Measurements from ENCODE around the gene CACNA1G. TPM values are rescaled to one million over a fixed set of nuclear protein-coding genes. Genes with fewer than 3 reads are reported as not detected.

The CACNA1G gene
- total RNA-seq, 1 donor from 2014 or later, result not detected

DNA sequence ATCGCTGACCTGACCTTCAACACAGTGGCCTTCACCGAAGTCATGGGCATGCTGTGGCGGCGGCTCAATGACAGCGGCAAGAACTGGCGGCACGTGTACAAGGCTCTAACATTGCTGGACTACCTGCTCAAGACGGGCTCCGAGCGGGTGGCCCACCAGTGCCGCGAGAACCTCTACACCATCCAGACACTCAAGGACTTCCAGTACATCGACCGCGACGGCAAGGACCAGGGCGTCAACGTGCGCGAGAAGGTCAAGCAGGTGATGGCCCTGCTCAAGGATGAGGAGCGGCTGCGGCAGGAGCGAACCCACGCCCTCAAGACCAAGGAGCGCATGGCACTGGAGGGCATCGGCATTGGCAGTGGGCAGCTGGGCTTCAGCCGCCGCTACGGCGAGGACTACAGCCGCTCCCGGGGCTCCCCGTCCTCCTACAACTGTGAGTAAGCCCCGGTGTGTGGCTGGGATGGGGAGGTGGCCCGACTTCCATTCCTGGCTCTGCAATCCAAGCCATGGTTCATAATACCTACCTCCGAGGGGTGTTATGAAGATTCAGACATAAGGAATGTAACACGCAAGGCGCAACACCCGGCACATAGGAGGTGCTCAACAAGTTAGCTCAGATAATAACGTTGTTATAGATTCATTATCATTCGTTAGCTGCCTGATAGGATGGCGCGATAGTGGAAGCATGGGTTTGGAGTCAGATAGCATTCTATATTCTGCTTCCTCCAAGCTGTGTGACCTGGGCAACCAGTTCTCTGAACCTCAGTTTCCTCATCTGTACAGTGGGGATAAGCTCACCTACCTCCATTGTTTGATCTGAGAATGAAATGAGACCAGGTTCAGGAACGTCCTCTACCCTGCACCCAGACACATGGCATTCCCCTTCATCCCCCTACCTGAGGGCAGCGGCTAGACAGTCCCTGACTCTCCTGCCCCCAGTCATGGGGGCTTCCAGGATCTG lies 23.6 kb upstream of the CACNA1G start:
- no peak overlapping the region for H3K4me3 ChIP-seq (ENCODE audit: low read depth, low read length)
- no peak for DNase-seq (ENCODE audit: low read depth)
- TF ChIP-seq, protein P1, sequence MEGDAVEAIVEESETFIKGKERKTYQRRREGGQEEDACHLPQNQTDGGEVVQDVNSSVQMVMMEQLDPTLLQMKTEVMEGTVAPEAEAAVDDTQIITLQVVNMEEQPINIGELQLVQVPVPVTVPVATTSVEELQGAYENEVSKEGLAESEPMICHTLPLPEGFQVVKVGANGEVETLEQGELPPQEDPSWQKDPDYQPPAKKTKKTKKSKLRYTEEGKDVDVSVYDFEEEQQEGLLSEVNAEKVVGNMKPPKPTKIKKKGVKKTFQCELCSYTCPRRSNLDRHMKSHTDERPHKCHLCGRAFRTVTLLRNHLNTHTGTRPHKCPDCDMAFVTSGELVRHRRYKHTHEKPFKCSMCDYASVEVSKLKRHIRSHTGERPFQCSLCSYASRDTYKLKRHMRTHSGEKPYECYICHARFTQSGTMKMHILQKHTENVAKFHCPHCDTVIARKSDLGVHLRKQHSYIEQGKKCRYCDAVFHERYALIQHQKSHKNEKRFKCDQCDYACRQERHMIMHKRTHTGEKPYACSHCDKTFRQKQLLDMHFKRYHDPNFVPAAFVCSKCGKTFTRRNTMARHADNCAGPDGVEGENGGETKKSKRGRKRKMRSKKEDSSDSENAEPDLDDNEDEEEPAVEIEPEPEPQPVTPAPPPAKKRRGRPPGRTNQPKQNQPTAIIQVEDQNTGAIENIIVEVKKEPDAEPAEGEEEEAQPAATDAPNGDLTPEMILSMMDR (conservative IDR thresholded peaks at IDR 0.05; ENCODE audit: low read depth, low read length), result no peak

DNA sequence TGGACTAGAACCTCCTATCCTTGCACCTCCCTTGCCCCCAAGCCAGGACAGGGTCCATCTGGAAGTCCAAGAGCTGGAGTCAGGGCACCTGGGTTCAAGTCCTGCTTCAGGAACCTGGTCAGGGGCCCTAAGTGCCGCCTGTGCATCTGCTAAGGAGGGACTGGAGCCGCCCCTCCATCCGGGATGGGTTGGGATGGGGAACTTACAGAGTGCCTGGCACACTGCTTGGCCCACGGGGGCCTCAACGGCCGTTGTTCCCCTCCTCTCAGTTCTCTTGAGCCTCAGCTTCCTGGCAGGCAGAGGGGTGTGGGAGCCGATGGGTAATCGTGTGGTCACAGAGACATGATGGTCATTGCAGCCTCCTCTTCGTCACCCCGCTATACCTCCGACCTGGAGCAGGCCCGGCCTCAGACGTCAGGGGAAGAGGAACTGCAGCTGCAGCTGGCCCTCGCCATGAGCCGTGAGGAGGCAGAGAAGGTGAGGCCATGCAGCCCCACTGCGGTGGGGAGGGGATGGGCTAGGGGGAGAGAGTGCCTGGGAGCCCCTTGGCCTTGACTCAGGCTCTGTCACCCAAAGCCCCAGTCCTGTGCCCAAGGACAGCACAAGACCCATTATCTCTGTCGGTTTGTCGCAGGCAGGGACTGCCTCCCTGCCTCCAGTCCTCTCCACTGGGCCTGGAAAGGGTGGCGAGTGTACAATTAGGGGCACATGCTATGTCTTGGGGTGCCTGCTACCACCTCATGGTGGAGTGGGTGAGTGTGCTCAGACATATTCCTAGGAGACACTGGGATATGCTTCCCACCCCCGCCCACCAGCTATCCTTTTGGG lies 22.6 kb upstream of the CACNA1G start:
- TF ChIP-seq, protein P1 (conservative IDR thresholded peaks at IDR 0.05; ENCODE audit: low read depth, low read length), result no peak
- DNase-seq (ENCODE audit: low read depth), result no peak
- no peak overlapping the region for H3K4me3 ChIP-seq (ENCODE audit: low read depth, low read length)

DNA sequence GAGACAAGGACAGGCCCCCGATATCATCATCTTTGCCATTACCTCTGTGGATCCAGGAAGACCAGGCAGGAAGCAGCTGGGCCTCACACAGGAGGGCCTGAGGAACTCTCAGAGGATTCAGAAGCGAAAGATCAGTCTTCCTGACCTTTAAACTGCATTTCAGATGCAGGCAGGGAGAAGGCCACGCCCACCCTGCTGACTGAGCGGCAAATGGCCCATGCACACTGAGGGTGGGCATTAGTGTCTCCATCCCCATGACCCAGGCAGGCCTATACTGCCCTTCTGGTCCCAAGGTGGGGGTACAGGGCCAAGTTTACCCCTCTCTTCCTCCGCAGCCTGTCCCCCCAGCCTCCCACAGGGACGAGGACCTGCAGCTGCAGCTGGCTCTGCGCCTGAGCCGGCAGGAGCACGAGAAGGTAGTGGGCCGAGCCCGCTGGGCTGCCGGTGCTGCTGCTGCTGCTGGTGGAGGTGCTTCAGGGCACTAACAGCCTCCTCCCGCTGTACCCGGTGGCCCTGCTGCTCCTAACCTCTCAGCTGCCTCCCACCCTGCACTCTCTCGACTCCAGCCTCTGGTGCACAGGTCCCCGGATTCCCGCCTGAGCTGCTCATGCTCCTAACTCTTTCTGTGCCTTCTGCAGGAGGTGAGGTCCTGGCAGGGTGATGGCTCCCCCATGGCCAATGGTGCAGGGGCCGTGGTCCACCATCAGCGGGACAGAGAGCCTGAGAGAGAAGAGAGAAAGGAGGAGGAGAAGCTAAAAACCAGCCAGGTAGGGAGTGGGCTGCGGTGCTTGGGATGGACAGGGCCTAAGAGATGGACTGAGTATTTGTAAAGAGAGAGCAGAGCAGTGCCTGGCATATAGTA lies 21.7 kb upstream of the CACNA1G start:
- DNase-seq (ENCODE audit: low read depth), result no peak
- no peak overlapping the region for H3K4me3 ChIP-seq (ENCODE audit: low read depth, low read length)

DNA sequence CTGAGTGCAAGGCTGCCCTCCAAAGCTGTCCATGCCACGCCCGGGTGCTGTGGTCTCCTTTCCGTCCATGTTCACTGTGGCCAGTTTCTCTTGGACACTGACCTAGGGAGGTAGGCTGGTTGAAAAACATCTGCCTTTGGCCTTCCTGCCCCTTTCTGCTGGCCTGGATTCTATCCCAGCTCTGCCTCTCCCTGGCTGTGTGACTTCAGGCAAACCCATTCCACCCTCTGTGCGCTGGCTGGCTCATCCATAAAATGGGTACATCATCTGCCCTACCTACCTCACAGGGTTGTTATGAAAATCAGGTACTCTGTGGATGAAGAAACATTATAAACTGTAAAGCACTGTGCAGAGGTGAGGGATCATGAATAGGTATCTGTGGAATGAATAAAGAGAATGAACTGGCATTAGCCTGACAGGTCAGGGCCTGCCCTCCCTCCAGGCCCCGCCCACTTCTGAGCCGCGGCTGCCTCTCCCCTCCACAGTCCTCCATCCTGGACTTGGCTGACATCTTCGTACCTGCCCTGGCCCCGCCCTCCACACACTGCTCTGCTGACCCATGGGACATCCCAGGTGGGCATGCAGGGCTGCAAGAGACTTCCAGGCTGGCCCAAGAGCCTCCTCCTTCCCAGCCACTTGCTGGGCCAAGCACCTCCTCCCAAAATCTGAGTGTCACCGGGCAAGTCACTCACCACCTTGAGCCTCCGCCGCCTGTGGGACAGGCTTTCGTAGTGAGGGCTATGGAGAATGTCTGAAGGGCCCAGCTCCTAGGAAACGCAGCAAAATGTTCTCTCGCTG lies 20.6 kb upstream of the CACNA1G start:
- H3K4me3 ChIP-seq (ENCODE audit: low read depth, low read length), result no peak overlapping the region
- DNase-seq (ENCODE audit: low read depth), result no peak

More for the DNA sequence above, 21.7 kb upstream of the CACNA1G start:
- TF ChIP-seq, protein P1 (conservative IDR thresholded peaks at IDR 0.05; ENCODE audit: low read depth, low read length), result no peak

DNA sequence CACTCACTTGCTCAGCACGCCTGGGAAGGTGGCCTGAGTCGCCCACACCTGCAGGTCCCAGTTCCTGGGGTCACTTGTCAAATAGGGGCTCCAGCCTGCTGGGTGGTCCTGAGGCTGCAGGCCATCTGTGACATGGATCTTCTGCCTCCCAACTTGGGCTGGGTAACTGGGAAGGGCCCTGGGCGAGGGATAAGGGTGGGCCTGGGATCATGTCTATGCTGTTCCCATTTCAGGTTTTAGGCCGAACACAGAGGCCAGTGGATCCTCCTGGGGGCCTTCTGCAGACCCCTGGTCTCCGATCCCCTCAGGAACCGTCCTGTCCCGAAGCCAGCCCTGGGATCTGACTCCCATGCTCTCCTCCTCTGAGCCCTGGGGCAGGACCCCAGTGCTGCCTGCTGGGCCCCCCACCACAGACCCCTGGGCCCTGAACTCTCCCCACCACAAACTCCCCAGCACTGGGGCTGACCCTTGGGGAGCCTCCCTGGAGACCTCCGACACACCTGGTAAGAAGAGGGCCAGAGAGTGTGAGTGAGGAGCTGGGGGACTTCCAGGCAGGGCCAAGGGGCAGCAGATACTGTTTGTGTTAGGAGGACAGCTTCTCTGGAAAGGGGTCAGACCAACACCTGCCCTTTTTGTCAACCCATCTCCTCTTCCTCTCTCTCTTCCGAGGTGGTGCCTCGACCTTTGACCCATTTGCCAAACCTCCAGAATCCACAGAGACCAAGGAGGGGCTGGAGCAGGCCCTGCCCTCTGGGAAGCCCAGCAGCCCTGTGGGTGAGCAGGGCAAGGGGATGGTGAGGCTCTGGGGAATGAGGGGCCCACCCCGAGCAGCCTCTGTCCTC lies 19.7 kb upstream of the CACNA1G start:
- no peak overlapping the region for H3K4me3 ChIP-seq (ENCODE audit: low read depth, low read length)
- TF ChIP-seq, protein P1 (conservative IDR thresholded peaks at IDR 0.05; ENCODE audit: low read depth, low read length), result no peak
- no peak for DNase-seq (ENCODE audit: low read depth)

More for the DNA sequence above, 20.6 kb upstream of the CACNA1G start:
- TF ChIP-seq, protein P1 (conservative IDR thresholded peaks at IDR 0.05; ENCODE audit: low read depth, low read length), result no peak

All from epithelial cell of proximal tubule (primary cell).